Uterus (tissue), 2 donors: Measurements from ENCODE around the gene FN1.

Source experiments
- POLR2A ChIP-seq, 2 donors: fragments of 450-650 bp; IDR thresholded peaks; one replicate each; pipeline ENCODE4 v1.6.1; 2016; ENCODE audit warnings: antibody characterized with exemption in 2 of 2, mild to moderate bottlenecking in 1 of 2, moderate library complexity in 1 of 2
- TF ChIP-seq, protein P1 (sequence below), 4 experiments: fragments of 200-600 bp in 2 of 4; fragments of 450-650 bp in 2 of 4; sonication (generic) in 2 of 4; IDR thresholded peaks; one replicate each; pipeline ENCODE4 v1.5.1; 2016 to 2019; ENCODE audit warnings: antibody characterized with exemption in 4 of 4, mild to moderate bottlenecking in 2 of 4, moderate library complexity in 1 of 4

DNA sequence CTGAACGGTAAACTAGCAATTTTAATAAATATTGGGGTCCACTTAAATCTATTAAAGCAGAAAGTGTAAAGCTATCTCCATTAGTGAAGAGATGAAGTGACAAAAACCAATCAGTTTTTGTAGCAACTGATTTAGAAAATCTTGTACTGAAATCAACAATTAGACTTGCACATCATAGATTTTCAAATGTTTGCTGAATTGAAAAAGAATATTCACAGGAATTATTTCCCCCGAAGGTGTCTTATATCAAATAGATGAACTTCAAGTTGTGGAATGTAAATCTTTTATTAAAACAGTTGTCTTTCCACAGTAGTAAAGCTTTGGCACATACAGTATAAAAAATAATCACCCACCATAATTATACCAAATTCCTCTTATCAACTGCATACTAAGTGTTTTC lies 75.3 kb downstream of the FN1 start:
- TF ChIP-seq POLR2A (IDR thresholded peaks at IDR 0.05) = no peak
- TF ChIP-seq, protein P1, sequence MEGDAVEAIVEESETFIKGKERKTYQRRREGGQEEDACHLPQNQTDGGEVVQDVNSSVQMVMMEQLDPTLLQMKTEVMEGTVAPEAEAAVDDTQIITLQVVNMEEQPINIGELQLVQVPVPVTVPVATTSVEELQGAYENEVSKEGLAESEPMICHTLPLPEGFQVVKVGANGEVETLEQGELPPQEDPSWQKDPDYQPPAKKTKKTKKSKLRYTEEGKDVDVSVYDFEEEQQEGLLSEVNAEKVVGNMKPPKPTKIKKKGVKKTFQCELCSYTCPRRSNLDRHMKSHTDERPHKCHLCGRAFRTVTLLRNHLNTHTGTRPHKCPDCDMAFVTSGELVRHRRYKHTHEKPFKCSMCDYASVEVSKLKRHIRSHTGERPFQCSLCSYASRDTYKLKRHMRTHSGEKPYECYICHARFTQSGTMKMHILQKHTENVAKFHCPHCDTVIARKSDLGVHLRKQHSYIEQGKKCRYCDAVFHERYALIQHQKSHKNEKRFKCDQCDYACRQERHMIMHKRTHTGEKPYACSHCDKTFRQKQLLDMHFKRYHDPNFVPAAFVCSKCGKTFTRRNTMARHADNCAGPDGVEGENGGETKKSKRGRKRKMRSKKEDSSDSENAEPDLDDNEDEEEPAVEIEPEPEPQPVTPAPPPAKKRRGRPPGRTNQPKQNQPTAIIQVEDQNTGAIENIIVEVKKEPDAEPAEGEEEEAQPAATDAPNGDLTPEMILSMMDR (IDR thresholded peaks at IDR 0.05) = no peak
